HG03521 (cell line): ENCODE results near the gene CD80.
"Not testable (repeated sequence)": the region's sequence is repeated elsewhere in the genome, so short reads cannot be mapped to it uniquely, and the experiment has no call there.

Experiments used
- ATAC-seq: cut with Tn5 transposase; IDR thresholded peaks from one replicate; pipeline ENCODE4 v1.9.1; 2021; ENCODE audit warnings: mild to moderate bottlenecking, moderate library complexity; ENCODE audit not compliant: unreplicated experiment

CD80 gene

DNA sequence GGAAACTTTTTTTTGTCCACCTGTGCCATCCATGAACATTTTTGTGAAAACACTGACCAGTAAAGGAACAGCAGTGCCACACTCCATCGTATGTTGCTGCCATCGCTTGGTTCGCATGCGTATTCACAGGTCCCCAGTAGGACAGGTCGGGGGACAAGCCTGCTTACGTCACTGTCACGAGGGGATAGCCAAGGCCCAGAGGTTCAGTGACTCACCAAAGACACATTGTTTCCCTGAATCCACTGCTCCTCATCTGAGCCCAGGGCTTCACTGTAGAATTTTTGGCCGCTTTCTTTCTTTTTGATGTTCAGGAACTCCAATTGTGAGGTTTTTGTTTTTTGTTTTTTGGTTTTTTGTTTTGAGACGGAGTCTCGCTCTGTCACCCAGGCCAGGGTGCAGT, 25.8 kb upstream of the CD80 start:
- ATAC-seq = no peak

GRCh38 chr3:119582178-119582577, 22.8 kb upstream of the CD80 start:
- no peak for ATAC-seq

DNA sequence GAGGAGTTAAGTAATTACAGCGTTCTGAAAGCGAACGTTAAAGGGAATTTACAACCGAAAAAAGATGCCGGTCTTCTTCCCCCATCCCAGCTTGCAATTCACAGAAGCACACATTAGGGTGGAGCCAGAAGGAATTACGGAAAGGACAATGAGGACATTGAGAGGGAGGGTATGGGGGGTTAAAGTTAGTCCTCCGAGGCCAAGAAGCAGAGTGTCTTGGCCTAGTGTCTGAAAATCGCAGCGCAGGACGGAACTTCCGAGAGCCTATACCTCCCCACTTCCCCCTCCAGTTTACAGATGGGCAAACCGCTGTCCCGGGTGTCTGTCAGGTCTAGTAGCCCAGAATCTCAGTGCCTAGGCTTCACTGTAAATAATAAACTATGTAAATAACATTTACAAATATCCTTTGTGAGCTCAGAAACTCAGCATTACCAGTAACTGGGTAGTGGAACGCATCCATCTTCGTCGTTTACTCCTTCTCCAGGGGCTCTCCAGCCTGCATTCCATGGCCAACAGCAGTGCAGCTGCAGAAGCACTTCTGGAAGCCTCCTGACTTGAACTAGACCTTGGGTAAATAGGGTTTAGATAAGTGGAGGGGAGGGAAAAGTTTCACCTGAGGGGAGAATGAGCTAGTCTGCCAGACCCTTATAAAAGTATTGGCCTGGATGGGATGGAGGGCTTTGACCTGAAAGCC, 20.8 kb upstream of the CD80 start:
- peak; percentile 65 for ATAC-seq

- peak; percentile 61 for ATAC-seq
Measured at GRCh38 chr3:119579366-119580066, 20.1 kb upstream of the CD80 start, which contains the start of gene ADPRH. Gene ADPRH, plus strand, starts transcription at chr3:119579492. Its CDS starts 2,678 bp downstream, at chr3:119582170.

DNA sequence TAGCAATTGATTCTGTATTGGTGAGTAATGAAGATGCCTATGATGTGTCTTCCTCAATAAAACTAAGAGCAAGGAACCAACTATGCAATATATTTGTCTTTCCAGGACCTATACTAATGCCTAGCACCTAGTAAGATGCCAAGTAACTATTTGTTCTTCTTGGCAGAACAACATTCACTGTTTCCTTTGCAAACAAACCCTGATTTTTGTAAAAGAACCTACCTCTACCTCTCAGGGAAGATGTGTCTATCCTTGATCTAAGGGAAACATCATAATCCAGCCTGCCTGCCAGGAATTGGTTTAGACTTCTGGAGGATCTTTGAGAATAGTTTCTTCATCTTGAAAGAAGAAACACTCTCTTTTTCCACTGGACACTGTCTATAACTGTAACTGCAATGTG, 16.1 kb upstream of the CD80 start:
- ATAC-seq = no peak

DNA sequence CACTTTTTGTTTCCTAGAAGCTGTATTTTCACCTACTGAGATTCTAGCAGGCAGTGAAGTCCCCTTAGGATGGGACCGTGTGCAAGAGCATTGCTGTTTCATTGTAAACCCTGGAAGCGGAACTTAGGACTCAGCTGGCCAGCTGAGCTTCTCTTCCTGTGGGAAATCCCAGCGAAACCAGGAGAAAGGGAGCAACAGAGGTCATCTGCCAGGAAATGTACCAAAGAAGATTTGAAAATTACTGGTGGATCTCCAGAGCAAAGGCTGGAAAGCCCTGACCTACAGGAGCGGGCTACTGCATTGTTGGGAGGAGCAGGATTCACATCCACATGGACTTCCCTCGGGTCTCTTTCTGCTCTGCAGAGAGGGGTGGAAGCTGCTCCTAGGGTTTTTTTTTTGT, 12.3 kb upstream of the CD80 start:
- ATAC-seq = no peak

- ATAC-seq = no peak
Measured at GRCh38 chr3:119571230-119571629, 11.8 kb upstream of the CD80 start.

DNA sequence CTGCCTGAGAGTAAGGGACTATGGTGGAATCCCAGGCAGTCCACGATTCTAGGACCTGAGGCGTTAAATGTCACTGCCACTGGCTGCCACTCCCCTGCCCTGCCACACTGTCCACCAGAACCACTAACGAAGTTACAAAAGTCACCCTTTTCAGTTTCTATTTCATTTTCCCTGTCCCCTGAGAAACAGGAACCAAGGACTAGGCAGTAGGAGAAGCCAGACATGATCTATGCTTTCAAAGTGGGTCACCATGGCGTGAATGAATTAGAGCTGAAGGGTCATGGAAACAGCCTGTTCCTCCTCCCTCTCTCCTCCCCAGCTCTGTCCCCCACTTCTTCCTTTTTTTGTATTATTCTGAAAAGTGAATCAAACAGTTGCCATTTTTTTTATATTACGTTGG, 10.8 kb upstream of the CD80 start:
- no peak for ATAC-seq

DNA sequence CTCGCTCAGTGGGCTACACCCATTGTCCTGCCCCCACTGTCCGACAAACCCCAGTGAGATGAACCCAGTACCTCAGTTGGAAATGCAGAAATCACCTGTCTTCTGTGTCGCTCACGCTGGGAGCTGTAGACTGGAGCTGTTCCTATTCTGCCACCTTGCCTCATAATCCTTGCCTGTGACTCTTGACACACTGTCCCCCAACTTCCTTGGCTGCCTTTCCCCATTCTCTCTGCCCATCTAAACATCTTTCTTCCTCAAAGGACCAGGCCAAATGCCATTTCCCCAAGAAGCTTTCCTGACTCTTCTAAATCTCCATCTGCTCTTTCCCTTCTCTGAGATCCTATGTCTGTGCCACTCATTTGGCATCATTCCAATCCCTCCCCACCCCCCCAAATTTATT, 9.7 kb upstream of the CD80 start:
- ATAC-seq = no peak

- ATAC-seq = not testable (repeated sequence)
Measured at GRCh38 chr3:119563334-119563733, 3.9 kb upstream of the CD80 start.

DNA sequence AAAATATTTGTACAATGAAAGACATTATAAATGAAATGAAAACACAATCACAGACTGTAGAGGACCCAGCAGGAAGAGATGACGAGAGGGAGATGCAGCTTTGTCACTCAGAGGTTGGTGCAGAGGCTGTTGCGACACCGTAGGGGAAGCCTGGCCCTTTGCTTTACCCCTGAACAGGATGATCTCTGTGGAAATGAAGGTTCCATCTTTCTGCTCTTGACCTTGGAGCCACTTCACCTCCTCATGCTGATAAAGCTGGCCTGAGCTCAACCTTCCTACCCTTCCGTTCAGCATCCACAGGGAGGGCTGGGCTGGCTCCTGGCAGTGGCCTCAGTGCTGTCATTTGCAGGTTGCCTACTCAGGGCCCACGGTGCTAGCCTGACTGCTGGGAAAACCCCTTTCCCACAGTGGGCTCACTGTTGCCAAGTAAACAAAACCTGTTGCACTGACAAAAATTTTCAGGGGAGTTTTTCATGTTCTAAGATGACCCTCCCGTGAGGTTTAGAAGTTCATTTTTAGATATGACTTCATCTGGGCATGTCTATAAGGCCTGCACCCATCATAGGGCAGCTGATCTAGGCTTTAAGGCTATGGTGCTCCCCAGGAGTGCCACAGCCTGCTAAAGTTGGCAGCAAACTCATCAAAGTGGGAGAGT, 3.0 kb upstream of the CD80 start:
- peak; percentile 60 for ATAC-seq

DNA sequence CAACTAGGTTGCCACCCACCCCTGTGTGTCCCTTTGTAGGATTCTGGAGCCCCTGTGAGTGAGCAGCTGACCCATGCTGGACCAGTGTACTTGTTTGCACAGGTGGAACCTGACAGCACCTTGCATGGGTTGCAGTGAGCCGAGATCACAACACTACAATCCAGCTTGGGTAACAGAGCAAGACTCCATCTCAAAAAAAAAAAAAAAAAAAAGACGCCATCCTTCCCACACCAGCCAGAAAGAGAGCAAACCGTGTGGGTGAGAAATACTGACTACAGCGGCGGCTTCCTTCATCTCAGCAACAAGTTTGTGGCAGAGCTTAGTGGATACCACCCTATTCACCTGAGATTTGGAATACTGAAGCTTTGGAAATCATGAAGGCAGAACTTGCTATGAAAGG, 746 bp upstream of the CD80 start:
- no peak for ATAC-seq

DNA sequence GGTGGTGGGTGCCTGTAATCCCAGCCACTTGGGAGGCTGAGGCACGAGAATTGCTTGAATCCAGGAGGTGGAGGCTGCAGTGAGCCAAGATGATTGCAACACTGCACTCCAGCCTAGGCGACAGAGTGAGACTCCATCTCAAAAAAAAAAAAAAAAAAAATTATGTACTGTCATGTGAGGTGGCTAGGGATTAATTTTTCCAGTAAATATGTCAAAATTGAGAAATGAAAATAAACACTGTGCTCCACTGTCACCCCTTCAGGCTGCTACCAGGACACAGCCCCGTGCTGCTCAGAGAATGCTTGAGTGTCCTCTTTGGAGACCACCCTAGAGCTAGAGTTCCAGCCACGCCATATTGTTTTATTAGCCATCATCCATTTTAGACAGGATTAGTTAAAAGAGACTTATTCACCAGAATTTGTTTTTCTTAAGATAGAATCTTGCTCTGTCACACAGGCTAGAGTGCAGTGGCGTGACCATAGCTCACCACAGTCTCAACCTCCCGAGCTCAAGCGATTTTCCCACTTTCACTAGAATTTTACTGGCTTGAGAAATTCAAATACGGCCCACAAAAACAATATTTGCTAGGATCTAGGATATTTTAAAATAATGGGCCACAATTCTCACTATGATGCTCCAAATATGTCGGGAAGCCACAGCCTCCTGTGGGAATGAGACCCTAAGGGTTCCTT, 642 bp downstream of the CD80 start:
- no peak for ATAC-seq

- ATAC-seq = no peak
Measured at GRCh38 chr3:119557877-119558269, 1.5 kb downstream of the CD80 start.

GRCh38 chr3:119557192-119557876, 2.1 kb downstream of the CD80 start:
- no peak for ATAC-seq

- ATAC-seq = no peak
Measured at GRCh38 chr3:119555929-119556328, 3.5 kb downstream of the CD80 start.

- ATAC-seq = no peak
Measured at GRCh38 chr3:119555309-119555735, 4.1 kb downstream of the CD80 start.

DNA sequence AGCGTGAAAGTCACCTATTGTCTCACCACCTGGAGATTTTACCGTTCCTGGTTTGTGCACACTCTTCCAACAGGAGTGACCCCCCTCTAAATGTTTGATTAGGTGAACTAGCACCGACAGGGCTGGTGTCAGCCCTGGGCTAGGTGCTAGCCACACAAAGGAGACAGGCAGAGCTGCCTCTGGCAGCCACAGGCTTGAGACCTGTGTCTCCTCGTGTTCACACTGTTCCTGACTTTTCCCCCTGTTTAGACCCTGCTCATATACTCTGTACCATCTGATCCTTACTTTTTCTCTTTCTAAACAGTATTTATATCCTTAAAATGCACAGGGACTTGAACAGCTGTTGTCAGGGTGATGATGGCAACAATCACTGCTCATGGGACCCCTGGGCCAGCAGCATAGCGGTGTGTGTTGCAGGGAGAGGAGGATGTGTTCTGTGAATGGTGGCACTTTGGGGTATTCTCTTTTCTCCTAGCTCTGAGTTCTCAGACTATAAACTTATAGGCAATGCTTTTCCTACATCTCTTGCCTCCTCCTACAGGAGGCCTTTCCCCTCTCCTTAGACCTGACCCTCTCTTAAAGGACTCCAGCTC, 5.5 kb downstream of the CD80 start:
- ATAC-seq = no peak

DNA sequence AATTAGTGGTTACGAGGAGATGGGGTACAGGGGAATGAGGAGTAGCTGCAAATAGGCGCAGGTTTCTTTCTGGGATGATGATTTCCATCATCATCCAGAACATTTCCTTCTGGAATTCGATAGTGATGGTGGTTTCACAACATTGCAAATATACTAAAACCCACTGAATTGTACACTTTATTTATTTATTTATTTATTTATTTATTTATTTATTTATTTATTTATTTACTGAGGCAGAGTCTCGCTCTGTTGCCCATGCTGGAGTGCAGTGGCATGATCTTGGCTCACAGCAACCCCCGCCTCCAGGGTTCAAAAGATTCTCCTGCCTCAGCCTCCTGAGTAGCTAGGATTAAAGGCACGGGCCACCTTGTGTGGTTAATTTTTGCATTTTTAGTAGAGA, 6.5 kb downstream of the CD80 start:
- not testable (repeated sequence) for ATAC-seq

DNA sequence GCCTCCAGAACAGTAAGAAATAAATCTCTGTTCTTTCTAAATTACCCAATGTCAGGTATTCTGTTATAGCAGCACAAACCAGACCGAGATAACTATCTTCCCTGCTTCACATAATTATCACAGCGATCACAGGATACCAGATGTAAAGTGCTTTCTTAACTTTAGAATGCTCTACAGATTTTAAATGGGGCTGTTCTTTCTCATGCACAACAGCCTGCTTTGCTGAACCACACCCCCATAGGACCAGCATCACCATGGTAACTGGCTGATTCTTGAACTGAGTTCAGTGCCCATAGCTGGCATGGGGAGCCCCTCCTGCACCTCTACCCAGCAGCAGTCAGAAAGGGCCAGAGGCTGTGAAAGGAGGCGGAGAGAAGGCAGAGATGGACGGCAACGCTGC, 7.8 kb downstream of the CD80 start:
- ATAC-seq = no peak
